Naive thymus-derived CD8-positive, alpha-beta T cell (primary cell): Measurements from ENCODE around the gene CAMTA1. TPM values are rescaled to one million over a fixed set of nuclear protein-coding genes. Genes with fewer than 3 reads are reported as not detected.

Source experiments
- ATAC-seq, 2 donors: fragments of 150-1000 bp; cut with Tn5 transposase in 1 of 2; sonication (Bioruptor Pico), chemical (Tn5 transposase) in 1 of 2; 1 replicate in 1 of 2; 2 replicates in 1 of 2; pipeline ENCODE4 v1.10.0; 2021; ENCODE audit warnings: mild to moderate bottlenecking in 2 of 2, moderate library complexity in 2 of 2
- POLR2A ChIA-PET: fragments of 350-600 bp; sonication (Branson Sonifier 250); formaldehyde crosslinking; loops from one replicate; lab custom pipeline; 2021; ENCODE audit warnings: antibody characterized with exemption; lab: Charles Lee
- DNase-seq, 10 donors: peaks; one replicate each; pipeline versions ENCODE4 v3.0.0 to v3.0.0-alpha.2; 2020 to 2022
- H3K27ac Mint-ChIP-seq, 10 donors: one replicate each; pipeline ENCODE4 v1.8.0; 2020 to 2022; ENCODE audit warnings: mild to moderate bottlenecking in 10 of 10, mixed read lengths in 10 of 10, moderate library complexity in 4 of 10, inconsistent platforms in 1 of 10
- H3K27me3 Mint-ChIP-seq, 5 donors: one replicate each; pipeline ENCODE4 v1.8.0; 2021 to 2022; ENCODE audit warnings: mixed read lengths in 5 of 5
- H3K36me3 Mint-ChIP-seq, 3 donors: one replicate each; pipeline ENCODE4 v1.8.0; 2020 to 2022; ENCODE audit warnings: mixed read lengths in 3 of 3, mild to moderate bottlenecking in 2 of 3, inconsistent platforms in 1 of 3
- H3K4me1 Mint-ChIP-seq, 4 donors: one replicate each; pipeline ENCODE4 v1.8.0; 2021 to 2022; ENCODE audit warnings: mixed read lengths in 4 of 4
- H3K4me3 Mint-ChIP-seq, 10 donors: one replicate each; pipeline ENCODE4 v1.8.0; 2020 to 2022; ENCODE audit warnings: mild to moderate bottlenecking in 10 of 10, mixed read lengths in 10 of 10, moderate library complexity in 6 of 10, inconsistent platforms in 1 of 10
- H3K9me3 Mint-ChIP-seq, 9 donors: one replicate each; pipeline ENCODE4 v1.8.0; 2020 to 2022; ENCODE audit warnings: mixed read lengths in 9 of 9, mild to moderate bottlenecking in 3 of 9, inconsistent platforms in 1 of 9, moderate library complexity in 1 of 9
- polyA plus RNA-seq, 3 donors: library from polyadenylated mRNA; unstranded; fragments of 300-500 nt; fragmentation: Illumina TruSeq; gene quantifications; one replicate each; pipeline ENCODE4 v1.2.3, GENCODE V29; 2021
- total RNA-seq, 8 experiments: library from RNA in 2 of 8; stranded (reverse) in 2 of 8; gene quantifications; one replicate each; pipeline ENCODE4 v1.2.3 and lab custom pipeline; 2021 to 2026

Gene CAMTA1
- total and polyA plus RNA-seq, 5 experiments from 2014 or later: 32.6 to 78.3 (median 47.3) TPM

GRCh38 chr1:7436056-7437005, 651.1 kb downstream of the CAMTA1 start:
- DNase-seq (no peak), ATAC-seq (no peak)
- Mint-ChIP-seq H3K4me1 (no peaks in the 10 kb centered on the region), H3K36me3 (peaks cover 0 to 3% (median 0%) of the 10 kb centered on the region in 3 donors), H3K27me3 (peaks cover 0 to 7% (median 4%) of the 10 kb centered on the region in 5 donors), H3K27ac (no peak overlapping the region), H3K9me3 (peaks cover 0 to 8% (median 4%) of the 10 kb centered on the region in 9 donors), H3K4me3 (no peak overlapping the region)
- POLR2A ChIA-PET: no interaction called here

DNA sequence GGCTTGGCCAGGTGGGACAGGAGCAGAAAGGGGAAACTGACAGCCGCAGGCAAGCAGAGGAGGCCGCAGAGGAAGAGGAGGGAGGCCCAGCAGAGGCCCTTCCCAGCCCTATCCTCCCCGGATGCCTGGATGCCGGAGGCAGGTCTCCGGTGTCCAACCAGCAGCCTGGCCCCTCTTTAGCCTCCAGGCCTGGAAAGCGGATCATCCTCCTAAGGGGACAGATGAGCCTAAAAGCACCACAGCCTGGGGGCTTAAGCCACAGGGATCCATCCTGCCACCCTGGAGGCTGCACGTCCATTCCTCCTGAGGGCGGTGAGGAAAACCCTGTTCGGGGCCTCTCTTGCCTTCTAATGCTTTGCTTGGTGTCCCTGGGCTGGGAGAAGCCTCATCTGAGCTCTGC, 651.8 kb downstream of the CAMTA1 start:
- H3K9me3 Mint-ChIP-seq: peaks cover 0 to 8% (median 4%) of the 10 kb centered on the region in 9 donors
- H3K4me1 Mint-ChIP-seq: no peaks in the 10 kb centered on the region
- POLR2A ChIA-PET: no interaction called here
- H3K27me3 Mint-ChIP-seq: peaks cover 0 to 7% (median 3%) of the 10 kb centered on the region in 5 donors
- no peak overlapping the region for H3K27ac Mint-ChIP-seq
- DNase-seq (no peak), ATAC-seq (no peak)
- no peak overlapping the region for H3K4me3 Mint-ChIP-seq
- H3K36me3 Mint-ChIP-seq: peaks cover 0 to 3% (median 0%) of the 10 kb centered on the region in 3 donors

GRCh38 chr1:7437608-7438395, 652.5 kb downstream of the CAMTA1 start:
- POLR2A ChIA-PET: no interaction called here
- ATAC-seq (no peak), DNase-seq (no peak)
- H3K27ac Mint-ChIP-seq: no peak overlapping the region
- no peaks in the 10 kb centered on the region for H3K4me1 Mint-ChIP-seq
- H3K27me3 Mint-ChIP-seq: peaks cover 0 to 7% (median 3%) of the 10 kb centered on the region in 5 donors
- H3K9me3 Mint-ChIP-seq: peaks cover 0 to 8% (median 4%) of the 10 kb centered on the region in 9 donors
- H3K36me3 Mint-ChIP-seq: peaks cover 0 to 3% (median 0%) of the 10 kb centered on the region in 3 donors
- H3K4me3 Mint-ChIP-seq: no peak overlapping the region

- Mint-ChIP-seq H3K27me3 (peaks cover 0 to 7% (median 3%) of the 10 kb centered on the region in 5 donors), H3K4me1 (no peaks in the 10 kb centered on the region), H3K4me3 (no peak overlapping the region), H3K9me3 (peaks cover 0 to 8% (median 4%) of the 10 kb centered on the region in 9 donors), H3K36me3 (peaks cover 0 to 3% (median 0%) of the 10 kb centered on the region in 3 donors), H3K27ac (no peak overlapping the region)
- POLR2A ChIA-PET: no interaction called here
- DNase-seq: no peak
- no peak for ATAC-seq
These were observed 653.1 kb downstream of the CAMTA1 start for GRCh38 chr1:7438396-7438785.

DNA sequence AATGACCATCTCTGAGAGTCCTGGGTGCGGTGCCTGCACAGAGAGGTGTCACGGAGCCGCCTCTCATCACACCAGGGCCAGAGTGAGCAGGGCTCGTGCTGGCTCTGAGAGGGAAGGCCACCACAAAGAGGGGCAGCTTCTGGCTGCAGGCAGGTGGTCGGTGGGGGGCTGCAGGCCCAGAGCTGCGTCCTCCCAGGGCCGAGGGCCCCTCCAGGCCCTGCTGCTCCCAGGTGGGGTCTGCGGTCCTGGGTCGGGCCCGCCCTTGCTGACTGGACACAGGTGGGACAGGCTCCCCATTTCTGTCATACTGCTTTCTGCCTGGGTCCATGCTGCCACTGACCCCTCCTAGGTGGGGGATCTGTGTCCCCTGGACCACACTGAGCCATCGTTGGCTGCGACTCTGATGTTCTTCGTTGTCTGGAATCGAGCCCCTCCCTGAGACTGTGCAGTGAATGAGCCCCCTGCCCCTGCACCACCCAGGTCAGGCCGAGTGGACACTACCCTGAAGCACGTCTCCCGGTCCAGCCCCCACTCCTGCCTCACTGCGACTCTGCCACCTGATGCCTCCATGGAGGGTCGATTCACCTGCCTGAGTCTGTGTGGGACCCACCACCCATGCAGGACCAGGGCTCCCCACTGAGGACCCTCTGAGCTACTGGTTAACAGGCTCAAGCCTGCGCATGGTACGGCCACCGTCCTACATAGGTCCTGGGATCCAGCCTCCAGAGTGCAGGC, 653.8 kb downstream of the CAMTA1 start:
- Mint-ChIP-seq H3K4me3 (no peak overlapping the region), H3K9me3 (peaks cover 0 to 4% (median 1%) of the 10 kb centered on the region in 9 donors), H3K27me3 (peaks cover 0 to 4% (median 1%) of the 10 kb centered on the region in 5 donors), H3K4me1 (no peaks in the 10 kb centered on the region), H3K27ac (no peak overlapping the region), H3K36me3 (peaks cover 0 to 3% (median 0%) of the 10 kb centered on the region in 3 donors)
- DNase-seq (no peak), ATAC-seq (no peak)
- POLR2A ChIA-PET: no interaction called here

GRCh38 chr1:7440154-7440553, 654.9 kb downstream of the CAMTA1 start:
- no peak overlapping the region for H3K27ac Mint-ChIP-seq
- DNase-seq (no peak), ATAC-seq (no peak)
- no peak overlapping the region for H3K4me3 Mint-ChIP-seq
- POLR2A ChIA-PET: no interaction called here
- no peaks in the 10 kb centered on the region for H3K27me3 Mint-ChIP-seq
- no peaks in the 10 kb centered on the region for H3K36me3 Mint-ChIP-seq
- peaks cover 0 to 2% (median 0%) of the 10 kb centered on the region in 4 donors for H3K4me1 Mint-ChIP-seq
- H3K9me3 Mint-ChIP-seq: no peaks in the 10 kb centered on the region

DNA sequence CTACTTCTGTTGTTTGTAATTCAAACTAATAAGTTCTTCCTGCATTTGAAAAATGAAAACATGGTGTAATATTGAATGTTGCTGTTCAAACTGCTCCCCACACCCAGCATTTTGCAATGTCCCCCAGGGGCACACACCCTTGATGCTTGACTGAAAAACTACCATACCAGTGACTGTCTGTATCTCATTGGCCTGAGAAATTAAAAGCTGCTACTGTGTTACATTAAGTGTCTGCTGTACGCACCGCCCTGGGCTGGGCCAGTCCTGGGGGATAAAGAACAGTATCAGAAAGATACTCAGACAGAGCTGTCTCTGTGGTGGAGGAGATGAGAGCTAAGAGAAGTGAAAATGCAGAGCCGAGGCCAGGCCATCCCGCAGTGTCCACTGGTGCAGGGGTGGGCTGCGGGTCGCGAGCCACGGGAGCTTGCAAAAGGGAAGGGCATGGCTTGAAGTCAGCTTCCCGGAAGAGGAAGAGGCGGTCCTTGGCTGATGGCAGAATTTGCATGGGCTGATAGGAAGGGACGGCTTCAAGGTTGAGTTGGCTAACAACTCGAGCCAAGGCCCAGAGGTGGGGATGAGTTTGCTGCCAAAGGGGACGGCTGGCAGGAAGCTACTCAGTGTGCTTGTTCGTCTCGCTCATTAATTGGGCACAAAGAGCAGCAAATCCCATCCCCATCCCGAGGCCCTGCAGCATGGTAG, 656.0 kb downstream of the CAMTA1 start:
- ATAC-seq (no peak), DNase-seq (no peak)
- POLR2A ChIA-PET: no interaction called here
- peaks cover 0 to 2% (median 0%) of the 10 kb centered on the region in 4 donors for H3K4me1 Mint-ChIP-seq
- no peaks in the 10 kb centered on the region for H3K9me3 Mint-ChIP-seq
- no peak overlapping the region for H3K27ac Mint-ChIP-seq
- no peaks in the 10 kb centered on the region for H3K27me3 Mint-ChIP-seq
- H3K4me3 Mint-ChIP-seq: no peak overlapping the region
- H3K36me3 Mint-ChIP-seq: no peaks in the 10 kb centered on the region

- Mint-ChIP-seq H3K27me3 (no peaks in the 10 kb centered on the region), H3K4me1 (peaks cover 0 to 2% (median 0%) of the 10 kb centered on the region in 4 donors), H3K36me3 (no peaks in the 10 kb centered on the region), H3K27ac (no peak overlapping the region), H3K4me3 (no peak overlapping the region), H3K9me3 (no peaks in the 10 kb centered on the region)
- POLR2A ChIA-PET: no interaction called here
- DNase-seq (no peak), ATAC-seq (no peak)
These were observed 656.8 kb downstream of the CAMTA1 start for GRCh38 chr1:7442036-7442435.

DNA sequence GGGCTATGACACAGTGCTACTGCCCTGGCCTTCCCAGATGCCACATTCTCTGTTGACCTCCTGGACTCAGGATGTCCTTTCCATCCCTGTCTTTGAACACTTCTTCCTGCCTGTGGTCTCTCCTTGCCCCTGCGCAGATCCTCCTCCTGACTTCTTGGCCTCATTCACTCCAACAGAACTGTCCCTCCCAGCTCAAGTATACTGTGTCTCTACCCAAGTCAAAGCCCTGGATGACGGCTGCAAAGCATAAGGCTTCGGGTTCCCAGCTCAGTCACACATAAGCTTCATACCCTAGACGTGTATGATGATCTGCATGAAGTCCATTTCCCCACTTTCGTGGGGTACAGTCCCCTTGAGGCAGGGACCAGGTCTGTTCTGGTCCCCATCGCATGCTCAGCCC, 657.7 kb downstream of the CAMTA1 start:
- H3K27ac Mint-ChIP-seq: peak overlapping the region in 1 of 10 donors; percentile 40
- no peaks in the 10 kb centered on the region for H3K9me3 Mint-ChIP-seq
- no peaks in the 10 kb centered on the region for H3K27me3 Mint-ChIP-seq
- ATAC-seq (no peak), DNase-seq (no peak)
- H3K4me3 Mint-ChIP-seq: no peak overlapping the region
- POLR2A ChIA-PET: no interaction called here
- H3K4me1 Mint-ChIP-seq: peaks cover 0 to 2% (median 0%) of the 10 kb centered on the region in 4 donors
- no peaks in the 10 kb centered on the region for H3K36me3 Mint-ChIP-seq

DNA sequence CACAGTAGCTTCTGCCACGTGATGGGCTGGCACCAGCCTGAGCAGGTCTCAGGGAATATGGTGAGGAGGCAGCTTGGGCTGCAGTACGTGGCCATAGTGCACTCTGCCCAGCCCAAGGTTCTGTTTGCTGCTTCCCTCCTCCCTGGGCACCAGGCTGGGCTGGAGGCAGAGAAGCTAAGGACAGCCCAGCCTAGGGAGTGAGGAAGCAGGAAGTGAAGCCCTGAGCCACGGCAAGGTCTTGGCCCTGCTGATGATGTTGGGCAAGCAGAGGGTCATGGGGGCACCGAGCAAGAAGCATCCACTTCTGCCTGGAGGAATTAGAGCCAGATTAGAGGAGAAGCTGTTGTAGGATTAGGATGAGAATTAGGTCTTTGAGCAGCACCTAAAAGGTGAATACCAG, 659.1 kb downstream of the CAMTA1 start:
- H3K27ac Mint-ChIP-seq: no peak overlapping the region
- no peaks in the 10 kb centered on the region for H3K9me3 Mint-ChIP-seq
- ATAC-seq (no peak), DNase-seq (no peak)
- no peaks in the 10 kb centered on the region for H3K27me3 Mint-ChIP-seq
- POLR2A ChIA-PET: no interaction called here
- peaks cover 0 to 2% (median 0%) of the 10 kb centered on the region in 4 donors for H3K4me1 Mint-ChIP-seq
- H3K36me3 Mint-ChIP-seq: no peaks in the 10 kb centered on the region
- H3K4me3 Mint-ChIP-seq: no peak overlapping the region

- Mint-ChIP-seq H3K27me3 (no peaks in the 10 kb centered on the region), H3K9me3 (no peaks in the 10 kb centered on the region), H3K4me3 (no peak overlapping the region), H3K27ac (no peak overlapping the region), H3K36me3 (no peaks in the 10 kb centered on the region), H3K4me1 (peaks cover 0 to 2% (median 0%) of the 10 kb centered on the region in 4 donors)
- no peak for DNase-seq
- POLR2A ChIA-PET: no interaction called here
- no peak for ATAC-seq
These were observed 661.8 kb downstream of the CAMTA1 start for GRCh38 chr1:7447093-7447492.

DNA sequence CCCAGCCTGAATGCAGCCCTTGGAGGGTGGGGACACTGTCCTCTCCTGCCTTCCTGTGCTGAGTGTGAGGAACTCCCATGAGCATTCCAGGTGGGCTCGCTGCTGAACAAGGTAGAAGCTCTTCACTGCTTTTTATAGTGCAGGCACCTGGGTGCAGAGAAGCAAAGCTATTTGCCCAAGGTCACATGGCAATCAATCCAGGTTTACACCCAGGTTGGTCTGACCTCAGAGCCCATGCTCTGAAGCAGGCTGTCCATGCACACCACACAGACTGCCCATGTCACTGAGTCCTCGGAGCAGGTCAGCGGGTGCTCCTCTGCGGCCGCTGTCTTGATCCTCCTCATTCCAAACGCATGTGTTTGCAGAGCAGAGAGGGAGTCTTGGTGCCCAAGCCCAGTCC, 662.5 kb downstream of the CAMTA1 start:
- H3K9me3 Mint-ChIP-seq: no peaks in the 10 kb centered on the region

More for the DNA sequence above, 662.5 kb downstream of the CAMTA1 start:
- H3K36me3 Mint-ChIP-seq: no peaks in the 10 kb centered on the region
- POLR2A ChIA-PET: no interaction called here
- H3K4me3 Mint-ChIP-seq: no peak overlapping the region
- DNase-seq: no peak
- peaks cover 0 to 2% (median 0%) of the 10 kb centered on the region in 4 donors for H3K4me1 Mint-ChIP-seq
- no peaks in the 10 kb centered on the region for H3K27me3 Mint-ChIP-seq
- H3K27ac Mint-ChIP-seq: no peak overlapping the region
- ATAC-seq: no peak
